ENCODE data around the gene MAGI1. TPM values are rescaled to one million over a fixed set of nuclear protein-coding genes. Genes with fewer than 3 reads are reported as not detected.

The MAGI1 gene
- total RNA-seq, 2 experiments from 2014 or later: not detected

GRCh38 chr3:65603631-65604030, 435.1 kb downstream of the MAGI1 start:
- Mint-ChIP-seq H3K27me3 (ENCODE audit: low read depth) (peaks cover 8% of the 10 kb centered on the region), H3K9me3 (no peaks in the 10 kb centered on the region), H3K27ac (no peak overlapping the region), H3K4me1 (ENCODE audit: low read depth) (no peaks in the 10 kb centered on the region), H3K4me3 (no peak overlapping the region), H3K36me3 (ENCODE audit: low read depth) (no peaks in the 10 kb centered on the region)
- CTCF ChIA-PET: no interaction called here
- no peak for DNase-seq
- intact Hi-C loops (cut with micrococcal nuclease): no loop called here

- no peak for DNase-seq
- Mint-ChIP-seq H3K9me3 (no peaks in the 10 kb centered on the region), H3K4me3 (no peak overlapping the region), H3K27me3 (ENCODE audit: low read depth) (peaks cover 27% of the 10 kb centered on the region), H3K4me1 (ENCODE audit: low read depth) (no peaks in the 10 kb centered on the region), H3K36me3 (ENCODE audit: low read depth) (no peaks in the 10 kb centered on the region), H3K27ac (no peak overlapping the region)
- intact Hi-C loops (cut with micrococcal nuclease): no loop called here
- CTCF ChIA-PET: no interaction called here
Measured at GRCh38 chr3:65600888-65601287, 437.8 kb downstream of the MAGI1 start.

- CTCF ChIA-PET: no interaction called here
- Mint-ChIP-seq H3K27me3 (ENCODE audit: low read depth) (peaks cover 33% of the 10 kb centered on the region), H3K36me3 (ENCODE audit: low read depth) (no peaks in the 10 kb centered on the region), H3K27ac (no peak overlapping the region), H3K9me3 (no peaks in the 10 kb centered on the region), H3K4me1 (ENCODE audit: low read depth) (no peaks in the 10 kb centered on the region), H3K4me3 (no peak overlapping the region)
- DNase-seq: no peak
- intact Hi-C loops (cut with micrococcal nuclease): no loop called here
Measured at GRCh38 chr3:65597952-65598413, 440.7 kb downstream of the MAGI1 start.

- DNase-seq: no peak
- Mint-ChIP-seq H3K36me3 (ENCODE audit: low read depth) (no peaks in the 10 kb centered on the region), H3K4me1 (ENCODE audit: low read depth) (no peaks in the 10 kb centered on the region), H3K9me3 (no peaks in the 10 kb centered on the region), H3K27ac (no peak overlapping the region), H3K27me3 (ENCODE audit: low read depth) (peaks cover 33% of the 10 kb centered on the region), H3K4me3 (no peak overlapping the region)
- intact Hi-C loops (cut with micrococcal nuclease): no loop called here
- CTCF ChIA-PET: interaction anchor here (0.6 kb wide), 1 partner anchor 151 kb away, joined by 3 read pairs; no protein-coding TSS in a partner anchor
Measured at GRCh38 chr3:65597226-65597951, 441.3 kb downstream of the MAGI1 start.

GRCh38 chr3:65596571-65597225, 442.0 kb downstream of the MAGI1 start:
- Mint-ChIP-seq H3K36me3 (ENCODE audit: low read depth) (no peaks in the 10 kb centered on the region), H3K27me3 (ENCODE audit: low read depth) (peaks cover 33% of the 10 kb centered on the region), H3K9me3 (no peaks in the 10 kb centered on the region), H3K4me3 (no peak overlapping the region), H3K4me1 (ENCODE audit: low read depth) (no peaks in the 10 kb centered on the region), H3K27ac (no peak overlapping the region)
- CTCF ChIA-PET: interaction anchor here (0.6 kb wide), 1 partner anchor 152 kb away, joined by 3 read pairs; no protein-coding TSS in a partner anchor
- intact Hi-C loops (cut with micrococcal nuclease): no loop called here
- DNase-seq: no peak

GRCh38 chr3:65596029-65596300, 442.8 kb downstream of the MAGI1 start:
- Mint-ChIP-seq H3K4me3 (no peak overlapping the region), H3K27ac (no peak overlapping the region), H3K27me3 (ENCODE audit: low read depth) (peaks cover 33% of the 10 kb centered on the region), H3K9me3 (no peaks in the 10 kb centered on the region), H3K36me3 (ENCODE audit: low read depth) (no peaks in the 10 kb centered on the region), H3K4me1 (ENCODE audit: low read depth) (no peaks in the 10 kb centered on the region)
- intact Hi-C loops (cut with micrococcal nuclease): no loop called here
- DNase-seq: no peak
- CTCF ChIA-PET: no interaction called here

- Mint-ChIP-seq H3K4me3 (no peak overlapping the region), H3K9me3 (no peaks in the 10 kb centered on the region), H3K4me1 (ENCODE audit: low read depth) (no peaks in the 10 kb centered on the region), H3K27me3 (ENCODE audit: low read depth) (peaks cover 33% of the 10 kb centered on the region), H3K27ac (no peak overlapping the region), H3K36me3 (ENCODE audit: low read depth) (no peaks in the 10 kb centered on the region)
- no peak for DNase-seq
- CTCF ChIA-PET: no interaction called here
- intact Hi-C loops (cut with micrococcal nuclease): no loop called here
Measured at GRCh38 chr3:65595222-65596028, 443.3 kb downstream of the MAGI1 start.

GRCh38 chr3:65593780-65594752, 444.7 kb downstream of the MAGI1 start:
- DNase-seq: no peak
- no peak overlapping the region for H3K4me3 Mint-ChIP-seq
- H3K9me3 Mint-ChIP-seq: no peaks in the 10 kb centered on the region
- peaks cover 29% of the 10 kb centered on the region for H3K27me3 Mint-ChIP-seq (ENCODE audit: low read depth)
- CTCF ChIA-PET: no interaction called here
- H3K27ac Mint-ChIP-seq: no peak overlapping the region
- H3K36me3 Mint-ChIP-seq (ENCODE audit: low read depth): no peaks in the 10 kb centered on the region
- H3K4me1 Mint-ChIP-seq (ENCODE audit: low read depth): no peaks in the 10 kb centered on the region
- intact Hi-C loops (cut with micrococcal nuclease): no loop called here

- Mint-ChIP-seq H3K27ac (no peak overlapping the region), H3K4me1 (ENCODE audit: low read depth) (no peaks in the 10 kb centered on the region), H3K4me3 (no peak overlapping the region), H3K27me3 (ENCODE audit: low read depth) (peaks cover 9% of the 10 kb centered on the region), H3K9me3 (no peaks in the 10 kb centered on the region), H3K36me3 (ENCODE audit: low read depth) (no peaks in the 10 kb centered on the region)
- CTCF ChIA-PET: no interaction called here
- no peak for DNase-seq
- intact Hi-C loops (cut with micrococcal nuclease): no loop called here
Measured at GRCh38 chr3:65591313-65591712, 447.4 kb downstream of the MAGI1 start.

- Mint-ChIP-seq H3K4me3 (no peak overlapping the region), H3K4me1 (ENCODE audit: low read depth) (no peaks in the 10 kb centered on the region), H3K36me3 (ENCODE audit: low read depth) (no peaks in the 10 kb centered on the region)
Measured at GRCh38 chr3:65588884-65589283, 449.8 kb downstream of the MAGI1 start.

GRCh38 chr3:65587650-65588439, 450.9 kb downstream of the MAGI1 start:
- Mint-ChIP-seq H3K36me3 (ENCODE audit: low read depth) (no peaks in the 10 kb centered on the region), H3K4me1 (ENCODE audit: low read depth) (no peaks in the 10 kb centered on the region), H3K27ac (no peak overlapping the region), H3K4me3 (no peak overlapping the region), H3K27me3 (ENCODE audit: low read depth) (no peaks in the 10 kb centered on the region), H3K9me3 (no peaks in the 10 kb centered on the region)
- intact Hi-C loops (cut with micrococcal nuclease): no loop called here
- CTCF ChIA-PET: no interaction called here
- DNase-seq: no peak

More at GRCh38 chr3:65588884-65589283, 449.8 kb downstream of the MAGI1 start:
- no peak for DNase-seq
- H3K27ac Mint-ChIP-seq: no peak overlapping the region
- H3K27me3 Mint-ChIP-seq (ENCODE audit: low read depth): no peaks in the 10 kb centered on the region
- no peaks in the 10 kb centered on the region for H3K9me3 Mint-ChIP-seq
- CTCF ChIA-PET: no interaction called here
- intact Hi-C loops (cut with micrococcal nuclease): no loop called here
